ENCODE measurements around the gene FLAD1. TPM values are rescaled to one million over a fixed set of nuclear protein-coding genes. Genes with fewer than 3 reads are reported as not detected.
A peak's percentile ranks its signal among the peaks of the same experiment; 100 is the strongest.

Gene FLAD1
- total RNA-seq, 1 donor from 2014 or later = 55.9 TPM

DNA sequence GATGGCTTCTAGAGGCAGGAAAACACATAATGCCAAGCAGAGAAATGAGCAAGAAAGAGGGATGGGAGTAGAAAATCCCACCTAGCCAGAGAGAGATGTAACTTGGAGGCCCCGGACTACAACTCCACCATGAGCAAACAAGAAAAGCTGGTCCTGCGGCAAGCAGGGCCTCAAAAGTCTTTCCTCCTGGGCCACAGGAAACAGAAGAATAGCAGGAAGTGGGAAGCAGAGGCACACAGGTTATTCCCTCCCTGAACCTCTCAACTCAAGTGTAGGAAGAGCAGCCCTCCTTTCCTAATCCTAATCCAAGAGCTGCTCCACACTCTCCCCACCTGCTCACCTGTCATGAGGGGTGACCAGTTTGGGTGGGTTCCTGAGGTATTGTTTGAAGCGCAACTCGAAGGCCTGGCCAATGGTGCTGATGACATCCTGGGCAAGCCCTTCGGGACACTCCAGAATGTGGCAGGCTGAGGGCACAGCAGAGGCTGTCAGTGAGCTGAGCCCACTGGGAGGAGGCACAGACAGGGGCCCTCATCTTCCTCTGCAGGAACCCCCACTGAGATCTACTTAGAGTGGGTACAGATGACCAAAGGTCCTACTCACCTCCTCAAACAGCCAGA is 15.7 kb upstream of the FLAD1 start:
- Mint-ChIP-seq H3K27ac (no peak overlapping the region), H3K27me3 (no peaks in the 10 kb centered on the region), H3K9me3 (ENCODE audit: low read depth) (no peaks in the 10 kb centered on the region), H3K4me1 (ENCODE audit: low read depth) (peaks cover 22% of the 10 kb centered on the region), H3K36me3 (ENCODE audit: insufficient read depth) (peaks cover 8% of the 10 kb centered on the region), H3K4me3 (ENCODE audit: low read depth) (no peak overlapping the region)
- no peak for DNase-seq (ENCODE audit: low spot score, unreplicated experiment)
- TF ChIP-seq, protein P1, sequence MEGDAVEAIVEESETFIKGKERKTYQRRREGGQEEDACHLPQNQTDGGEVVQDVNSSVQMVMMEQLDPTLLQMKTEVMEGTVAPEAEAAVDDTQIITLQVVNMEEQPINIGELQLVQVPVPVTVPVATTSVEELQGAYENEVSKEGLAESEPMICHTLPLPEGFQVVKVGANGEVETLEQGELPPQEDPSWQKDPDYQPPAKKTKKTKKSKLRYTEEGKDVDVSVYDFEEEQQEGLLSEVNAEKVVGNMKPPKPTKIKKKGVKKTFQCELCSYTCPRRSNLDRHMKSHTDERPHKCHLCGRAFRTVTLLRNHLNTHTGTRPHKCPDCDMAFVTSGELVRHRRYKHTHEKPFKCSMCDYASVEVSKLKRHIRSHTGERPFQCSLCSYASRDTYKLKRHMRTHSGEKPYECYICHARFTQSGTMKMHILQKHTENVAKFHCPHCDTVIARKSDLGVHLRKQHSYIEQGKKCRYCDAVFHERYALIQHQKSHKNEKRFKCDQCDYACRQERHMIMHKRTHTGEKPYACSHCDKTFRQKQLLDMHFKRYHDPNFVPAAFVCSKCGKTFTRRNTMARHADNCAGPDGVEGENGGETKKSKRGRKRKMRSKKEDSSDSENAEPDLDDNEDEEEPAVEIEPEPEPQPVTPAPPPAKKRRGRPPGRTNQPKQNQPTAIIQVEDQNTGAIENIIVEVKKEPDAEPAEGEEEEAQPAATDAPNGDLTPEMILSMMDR (IDR thresholded peaks at IDR 0.05; ENCODE audit: unreplicated experiment) = no peak

DNA sequence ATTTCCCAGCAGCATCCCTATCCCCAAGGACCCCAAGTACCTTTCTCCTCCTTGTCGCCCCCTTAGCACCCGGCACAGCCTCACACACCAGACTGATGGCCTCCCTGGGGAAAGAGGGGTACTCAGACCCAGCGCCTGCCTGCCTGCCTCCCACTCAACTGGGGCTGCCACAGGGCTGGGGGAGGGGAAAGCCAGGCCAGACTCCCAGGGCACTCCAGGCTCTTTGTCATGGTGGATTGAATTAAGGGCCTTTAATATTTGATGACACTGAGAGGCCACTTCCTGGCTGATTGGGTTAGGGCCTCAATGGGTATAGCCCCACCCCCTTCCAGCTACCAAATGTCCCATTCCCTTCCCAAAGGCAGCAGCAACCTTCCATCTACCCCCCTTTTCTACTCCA is 14.4 kb upstream of the FLAD1 start:
- Mint-ChIP-seq H3K4me3 (ENCODE audit: low read depth) (no peak overlapping the region), H3K4me1 (ENCODE audit: low read depth) (peaks cover 26% of the 10 kb centered on the region), H3K27me3 (no peaks in the 10 kb centered on the region), H3K27ac (peak overlapping the region; percentile 56), H3K9me3 (ENCODE audit: low read depth) (no peaks in the 10 kb centered on the region), H3K36me3 (ENCODE audit: insufficient read depth) (peaks cover 7% of the 10 kb centered on the region)
- TF ChIP-seq, protein P1 (IDR thresholded peaks at IDR 0.05; ENCODE audit: unreplicated experiment) = no peak
- no peak for DNase-seq (ENCODE audit: low spot score, unreplicated experiment)

DNA sequence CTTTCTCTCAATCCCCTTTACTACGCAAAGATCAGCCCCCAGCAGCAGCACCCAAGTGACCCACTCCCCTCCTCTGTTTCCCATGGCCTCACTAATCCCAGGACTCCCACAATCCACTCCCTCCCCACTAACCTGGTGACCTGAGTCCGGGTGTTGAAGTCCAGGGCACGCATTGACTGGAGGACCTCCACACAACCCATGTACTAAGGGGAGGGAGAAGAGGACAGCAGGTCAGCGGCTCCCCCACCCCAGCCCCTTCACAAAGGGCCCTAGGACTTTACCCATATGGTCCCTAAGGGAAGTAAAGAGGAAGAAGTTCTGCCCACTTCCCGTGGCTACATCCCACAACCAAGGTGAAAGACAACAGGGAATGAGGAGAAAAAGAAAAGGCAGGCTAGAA is 13.9 kb upstream of the FLAD1 start:
- Mint-ChIP-seq H3K4me1 (ENCODE audit: low read depth) (peaks cover 26% of the 10 kb centered on the region), H3K9me3 (ENCODE audit: low read depth) (no peaks in the 10 kb centered on the region), H3K4me3 (ENCODE audit: low read depth) (peak overlapping the region; percentile 55), H3K36me3 (ENCODE audit: insufficient read depth) (peaks cover 4% of the 10 kb centered on the region), H3K27ac (peak overlapping the region; percentile 56), H3K27me3 (no peaks in the 10 kb centered on the region)
- DNase-seq (ENCODE audit: low spot score, unreplicated experiment) = no peak
- TF ChIP-seq, protein P1 (IDR thresholded peaks at IDR 0.05; ENCODE audit: unreplicated experiment) = no peak

DNA sequence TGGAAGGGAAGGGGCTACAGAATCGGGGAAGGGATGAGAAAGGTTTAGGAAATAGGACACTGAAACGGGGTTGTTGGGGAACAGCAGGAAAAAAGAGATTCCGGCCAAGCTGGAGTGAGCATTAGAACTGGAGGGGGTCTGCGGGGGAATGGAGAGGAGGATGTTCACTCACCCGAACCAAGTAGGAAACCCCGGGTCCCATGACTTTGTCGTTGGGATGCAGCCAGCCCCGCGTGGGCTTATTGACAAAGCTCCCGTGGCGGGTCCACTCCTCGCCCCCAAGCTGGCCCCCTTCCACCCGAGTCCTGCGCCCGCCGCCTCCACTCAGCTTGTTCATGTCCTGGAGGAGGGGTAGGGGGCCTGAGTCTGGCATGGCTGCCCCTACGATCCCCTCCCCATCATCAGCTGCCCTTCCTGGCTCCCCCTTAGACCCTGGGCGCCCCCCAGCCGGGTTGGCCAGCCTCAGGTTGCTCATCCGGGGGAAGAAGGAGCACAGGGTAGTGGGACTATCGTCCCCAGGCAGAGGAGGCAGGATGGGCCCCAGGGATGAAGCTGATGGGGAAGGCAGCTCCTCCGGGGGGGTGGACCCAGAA is 13.2 kb upstream of the FLAD1 start:
- H3K27me3 Mint-ChIP-seq = no peaks in the 10 kb centered on the region
- H3K27ac Mint-ChIP-seq = no peak overlapping the region
- peaks cover 26% of the 10 kb centered on the region for H3K4me1 Mint-ChIP-seq (ENCODE audit: low read depth)
- peak overlapping the region; percentile 55 for H3K4me3 Mint-ChIP-seq (ENCODE audit: low read depth)
- TF ChIP-seq, protein P1 (IDR thresholded peaks at IDR 0.05; ENCODE audit: unreplicated experiment) = no peak
- peaks cover 4% of the 10 kb centered on the region for H3K36me3 Mint-ChIP-seq (ENCODE audit: insufficient read depth)
- no peaks in the 10 kb centered on the region for H3K9me3 Mint-ChIP-seq (ENCODE audit: low read depth)
- no peak for DNase-seq (ENCODE audit: low spot score, unreplicated experiment)

DNA sequence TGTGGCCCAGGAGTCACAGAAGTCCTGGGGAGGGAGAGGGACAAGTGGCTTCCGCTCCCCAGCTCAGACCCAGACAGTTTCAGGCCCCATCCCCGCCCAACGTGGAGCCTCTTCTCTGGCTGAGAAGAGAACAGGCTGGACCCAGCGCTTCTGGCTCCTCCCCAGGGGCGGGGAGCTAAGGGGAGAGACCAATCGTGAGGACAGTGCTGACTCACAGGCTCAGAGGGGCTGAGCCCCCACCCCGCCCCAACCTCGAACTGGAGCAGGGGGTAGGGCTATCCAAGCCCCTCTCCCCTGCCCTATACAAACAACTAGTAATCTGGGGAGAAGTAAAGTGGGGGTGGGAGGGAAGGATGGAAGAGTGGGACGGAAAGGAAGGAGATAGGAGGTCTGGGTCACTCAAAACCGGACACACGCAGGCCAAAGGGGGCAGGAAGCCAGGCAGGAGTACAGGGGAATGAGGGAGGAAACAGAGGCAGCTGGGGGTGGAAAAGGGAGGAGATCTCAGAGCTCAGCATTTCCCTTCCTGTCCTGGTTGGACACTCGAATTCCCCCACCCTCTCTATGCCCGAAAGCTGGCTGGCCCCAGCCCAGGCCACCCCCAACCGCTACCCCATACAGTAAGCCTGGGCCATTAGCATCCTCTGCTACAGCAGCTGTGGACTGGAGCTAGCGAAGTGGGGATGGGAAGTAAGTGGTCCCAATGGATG is 12.4 kb upstream of the FLAD1 start, which contains the start of gene SHC1:
TSS of gene SHC1 (minus strand) at position 117 of the 710 bp plus-strand sequence. CDS start 221 bp downstream, outside the sequence.
- Mint-ChIP-seq H3K36me3 (ENCODE audit: insufficient read depth) (peaks cover 2% of the 10 kb centered on the region), H3K4me1 (ENCODE audit: low read depth) (peaks cover 26% of the 10 kb centered on the region), H3K4me3 (ENCODE audit: low read depth) (peak within 1 kb of the TSS; percentile 74), H3K27ac (peak within 1 kb of the TSS; percentile 98), H3K27me3 (no peaks in the 10 kb centered on the region), H3K9me3 (ENCODE audit: low read depth) (no peaks in the 10 kb centered on the region)
- peak; percentile 57 for DNase-seq (ENCODE audit: low spot score, unreplicated experiment)
- TF ChIP-seq, protein P1 (IDR thresholded peaks at IDR 0.05; ENCODE audit: unreplicated experiment) = no peak
